H1 (cell line): ENCODE measurements around the gene PSME2. TPM values are rescaled to one million over a fixed set of nuclear protein-coding genes. Genes with fewer than 3 reads are reported as not detected.

Experiments used
- CTCF ChIA-PET: fragments of 300-600 bp; sonication (Branson Sonifier 250); formaldehyde crosslinking; loops from one replicate; lab custom pipeline; 2021; ENCODE audit not compliant: partially characterized antibody; lab: Charles Lee
- POLR2A ChIA-PET: fragments of 300-600 bp; sonication (Branson Sonifier 250); formaldehyde crosslinking; loops from one replicate; lab custom pipeline; 2021; ENCODE audit warnings: inconsistent platforms; ENCODE audit not compliant: partially characterized antibody; lab: Charles Lee
- DNase-seq, 2 experiments: peaks; one replicate each; pipeline versions ENCODE4 v3.0.0 to v3.0.0-alpha.2; 2010 to 2022; ENCODE audit warnings: low spot score in 2 of 2, low read depth in 1 of 2, mixed read lengths in 1 of 2
- FAIRE-seq: peaks from 2 replicates; lab custom pipeline; 2011; peaks lifted over from hg19 to GRCh38; lab: Jason Lieb, UNC
- H2AFZ ChIP-seq: 2 replicates; pipeline ENCODE4 v1.8.1; 2012; ENCODE audit warnings: low read length, inconsistent platforms
- H2AK5ac ChIP-seq: 2 replicates; pipeline ENCODE4 v1.6.1; 2013; ENCODE audit warnings: low read depth, low read length
- H2BK120ac ChIP-seq: replicated peaks from 2 replicates; pipeline ENCODE3; 2013; ENCODE audit warnings: low read depth, low read length, inconsistent platforms
- H2BK12ac ChIP-seq: 2 replicates; pipeline ENCODE4 v1.6.1; 2013; ENCODE audit warnings: low read depth, low read length
- H2BK15ac ChIP-seq: 2 replicates; pipeline ENCODE4 v1.6.1; 2013; ENCODE audit warnings: low read length
- H2BK20ac ChIP-seq: 2 replicates; pipeline ENCODE4 v1.6.1; 2013; ENCODE audit warnings: low read length
- H2BK5ac ChIP-seq: 2 replicates; pipeline ENCODE4 v1.6.1; 2013; ENCODE audit warnings: low read depth, low read length
- H3K14ac ChIP-seq: 2 replicates; pipeline ENCODE4 v1.6.1; 2013; ENCODE audit warnings: inconsistent platforms; ENCODE audit not compliant: insufficient read length
- H3K18ac ChIP-seq: 2 replicates; pipeline ENCODE4 v1.6.1; 2013; ENCODE audit warnings: low read length; ENCODE audit errors: extremely low read depth
- H3K23ac ChIP-seq: 2 replicates; pipeline ENCODE4 v1.6.1; 2013; ENCODE audit warnings: inconsistent platforms; ENCODE audit not compliant: insufficient read length
- H3K23me2 ChIP-seq: 2 replicates; pipeline ENCODE4 v1.6.1; 2013; ENCODE audit warnings: low read depth, low read length
- H3K27ac ChIP-seq: 2 replicates; pipeline ENCODE4 v1.6.1; 2011; ENCODE audit warnings: low read depth, low read length, inconsistent platforms
- H3K27me3 ChIP-seq, 4 experiments: replicated peaks in 1 of 4; 1 replicate in 1 of 4; 2 replicates in 3 of 4; pipeline versions ENCODE4 v1.6.1 to v1.8.1; 2011 to 2013; ENCODE audit warnings: low read length in 3 of 4, mild to moderate bottlenecking in 3 of 4, inconsistent platforms in 2 of 4, mixed read lengths in 2 of 4, moderate library complexity in 1 of 4; ENCODE audit not compliant: control insufficient read depth in 3 of 4, insufficient read depth in 3 of 4; ENCODE audit errors: extremely low read depth in 1 of 4
- H3K36me3 ChIP-seq, 4 experiments: 2 replicates each; pipeline versions ENCODE4 v1.6.1 to v1.8.1; 2011 to 2013; ENCODE audit warnings: mild to moderate bottlenecking in 4 of 4, low read length in 3 of 4, moderate library complexity in 2 of 4, control low read depth in 1 of 4, inconsistent platforms in 1 of 4; ENCODE audit not compliant: insufficient read depth in 4 of 4, control insufficient read depth in 2 of 4
- H3K4ac ChIP-seq: replicated peaks from 2 replicates; pipeline ENCODE3; 2013; ENCODE audit warnings: low read length, low read depth, mixed read lengths, inconsistent platforms; ENCODE audit not compliant: insufficient read length
- H3K4me1 ChIP-seq, 4 experiments: replicated peaks in 1 of 4; 1 replicate in 1 of 4; 2 replicates in 3 of 4; pipeline versions ENCODE4 v1.6.1 to v1.8.1; 2011 to 2013; ENCODE audit warnings: low read length in 3 of 4, inconsistent platforms in 2 of 4, mixed read lengths in 1 of 4; ENCODE audit not compliant: insufficient read depth in 4 of 4, control insufficient read depth in 3 of 4
- H3K4me2 ChIP-seq, 2 experiments: 2 replicates each; pipeline versions ENCODE4 v1.6.1 to v1.8.1; 2011 to 2013; ENCODE audit warnings: low read depth in 2 of 2, low read length in 2 of 2, control low read depth in 1 of 2, inconsistent platforms in 1 of 2, mild to moderate bottlenecking in 1 of 2; ENCODE audit not compliant: insufficient read depth in 1 of 2
- H3K4me3 ChIP-seq, 4 experiments: fragments of 200-600, 300-600 bp in 1 of 4; sonication (generic), shearing (Covaris generic), sonication (Bioruptor Twin) in 1 of 4; 2 replicates each; pipeline versions ENCODE4 v1.5.1 to v1.8.1; 2011 to 2016; ENCODE audit warnings: low read length in 4 of 4, low read depth in 3 of 4, control low read depth in 2 of 4, inconsistent platforms in 2 of 4, mild to moderate bottlenecking in 2 of 4, mixed read lengths in 1 of 4, moderate library complexity in 1 of 4; ENCODE audit not compliant: insufficient read depth in 2 of 4; ENCODE audit errors: extremely low read depth in 1 of 4
- H3K56ac ChIP-seq: replicated peaks from 2 replicates; pipeline ENCODE3; 2013; ENCODE audit warnings: low read depth, mild to moderate bottlenecking, mixed read lengths, low read length, inconsistent platforms; ENCODE audit not compliant: insufficient read length
- H3K79me1 ChIP-seq: 2 replicates; pipeline ENCODE4 v1.6.1; 2013; ENCODE audit warnings: low read depth, low read length, control low read depth
- H3K79me2 ChIP-seq, 2 experiments: 2 replicates each; pipeline versions ENCODE4 v1.6.1 to v1.8.1; 2012 to 2013; ENCODE audit warnings: low read length in 2 of 2, mild to moderate bottlenecking in 2 of 2, inconsistent platforms in 1 of 2; ENCODE audit not compliant: insufficient read depth in 2 of 2, control insufficient read depth in 1 of 2
- H3K9ac ChIP-seq, 4 experiments: replicated peaks in 1 of 4; 1 replicate in 1 of 4; 2 replicates in 3 of 4; pipeline versions ENCODE4 v1.6.1 to v1.8.1; 2011 to 2013; ENCODE audit warnings: low read depth in 3 of 4, low read length in 3 of 4, control low read depth in 2 of 4, mild to moderate bottlenecking in 2 of 4, moderate library complexity in 2 of 4, inconsistent platforms in 1 of 4; ENCODE audit errors: extremely low read depth in 1 of 4
- H3K9me3 ChIP-seq, 2 experiments: 2 replicates each; pipeline versions ENCODE4 v1.6.1 to v1.8.1; 2012 to 2013; ENCODE audit warnings: mild to moderate bottlenecking in 2 of 2, moderate library complexity in 2 of 2, control low read depth in 1 of 2, inconsistent platforms in 1 of 2, low read depth in 1 of 2, low read length in 1 of 2, mixed read lengths in 1 of 2; ENCODE audit not compliant: insufficient read depth in 2 of 2
- H4K20me1 ChIP-seq, 2 experiments: replicated peaks in 1 of 2; 2 replicates each; pipeline versions ENCODE3 to v1.8.1; 2011 to 2013; ENCODE audit warnings: inconsistent platforms in 2 of 2, low read length in 2 of 2, mild to moderate bottlenecking in 1 of 2; ENCODE audit not compliant: insufficient read depth in 2 of 2, control insufficient read depth in 1 of 2
- H4K5ac ChIP-seq: 2 replicates; pipeline ENCODE4 v1.6.1; 2013; ENCODE audit warnings: low read length, low read depth, mixed read lengths, inconsistent platforms; ENCODE audit not compliant: insufficient read length
- H4K8ac ChIP-seq: 2 replicates; pipeline ENCODE4 v1.8.0; 2013; ENCODE audit warnings: mild to moderate bottlenecking, moderate library complexity, low read length, inconsistent platforms; ENCODE audit not compliant: insufficient read depth; ENCODE audit errors: extremely low read depth
- H4K91ac ChIP-seq: replicated peaks from 2 replicates; pipeline ENCODE3; 2013; ENCODE audit warnings: low read length, mixed read lengths, inconsistent platforms; ENCODE audit not compliant: insufficient read length
- BACH1 ChIP-seq: IDR thresholded peaks from 2 replicates; pipeline ENCODE4 v1.6.1; 2012; ENCODE audit warnings: low read length, improper control_type of control experiment
- CBX5 ChIP-seq: fragments of 300-800, 300-1000 bp; sonication (generic); IDR thresholded peaks from 2 replicates; pipeline ENCODE4 v1.7.1; 2016; ENCODE audit warnings: antibody characterized with exemption, low read length, low read depth
- CBX8 ChIP-seq: fragments of 300-800, 300-1000 bp; sonication (generic); IDR thresholded peaks from 2 replicates; pipeline ENCODE4 v1.7.1; 2016; ENCODE audit warnings: low read depth, low read length, borderline replicate concordance
- E2F6 ChIP-seq: IDR thresholded peaks from 2 replicates; pipeline ENCODE4 v1.6.1; 2012; ENCODE audit warnings: inconsistent platforms
- EZH2 ChIP-seq: fragments of 200-600 bp; sonication (generic); IDR thresholded peaks from 2 replicates; pipeline ENCODE4 v1.7.1; 2012; ENCODE audit warnings: low read depth, mild to moderate bottlenecking, moderate library complexity, low read length, inconsistent platforms; ENCODE audit not compliant: severe bottlenecking
- JUN ChIP-seq: IDR thresholded peaks from 2 replicates; pipeline ENCODE4 v1.6.1; 2011; ENCODE audit warnings: low read depth, mild to moderate bottlenecking, improper control_type of control experiment, low read length
- NRF1 ChIP-seq: IDR thresholded peaks from 2 replicates; pipeline ENCODE4 v1.6.1; 2011; ENCODE audit warnings: mild to moderate bottlenecking, low read depth, low read length, improper control_type of control experiment
- SIRT6 ChIP-seq: IDR thresholded peaks from one replicate; pipeline ENCODE4 v1.7.1; 2012; ENCODE audit warnings: low read length, inconsistent platforms
- SP4 ChIP-seq: IDR thresholded peaks from 2 replicates; pipeline ENCODE4 v1.6.1; 2012; ENCODE audit warnings: low read length, inconsistent platforms
- TAF7 ChIP-seq: optimal IDR thresholded peaks from 2 replicates; pipeline ENCODE3; 2011; ENCODE audit warnings: low read depth, mild to moderate bottlenecking, inconsistent platforms, low read length, moderate library complexity, borderline replicate concordance
- USF2 ChIP-seq: IDR thresholded peaks from 2 replicates; pipeline ENCODE4 v1.6.1; 2011; ENCODE audit warnings: low read length, improper control_type of control experiment
- WGBS, 2 experiments: shearing (Covaris generic) in 1 of 2; methylation state at CpG; one replicate each; pipeline versions ENCODE4 v1.1.6 to v1.1.7; 2013 to 2015; ENCODE audit warnings: low lambda C conversion rate in 2 of 2, mixed read lengths in 2 of 2, inconsistent platforms in 1 of 2, low coverage in 1 of 2, missing lambda C conversion rate in 1 of 2; ENCODE audit not compliant: insufficient replicate concordance in 2 of 2, insufficient coverage in 1 of 2, insufficient read length in 1 of 2; ENCODE audit errors: extremely low coverage in 1 of 2, missing lambda C conversion rate in 1 of 2; 5-methylcytosine and 5-hydroxymethylcytosine counted together
- polyA plus RNA-seq, 7 experiments: library from polyadenylated mRNA; depleted of rRNA in 3 of 7; stranded (reverse) in 5 of 7; unstranded in 2 of 7; fragments of >200 nt in 5 of 7; fragments of 200-250 nt in 2 of 7; gene quantifications; 1 replicate in 5 of 7; 2 replicates in 1 of 7; 4 replicates in 1 of 7; pipeline versions ENCODE4 v1.2.1 to v1.2.3, GENCODE V29; 2011 to 2013; ENCODE audit warnings: missing spikeins in 2 of 7, mixed read lengths in 2 of 7
- total RNA-seq: library from RNA; stranded (reverse); fragmentation: NEBNext Ultra II Directional; extraction: Animal tissue kit (Norgen Biotek cat#: 25700); gene quantifications from 2 replicates; pipeline ENCODE4 v1.2.1, GENCODE V29; 2021

The PSME2 gene
- total and polyA plus RNA-seq, 2 of the 8 experiments (the other 6 are each of a cell fraction or from before 2014, with no cell fraction given) = 71.8 to 111 TPM

GRCh38 chr14:24185741-24186140 lies 39.3 kb upstream of the PSME2 start:
- Histone ChIP-seq H3K9me3 (no peaks in the 10 kb centered on the region), H2BK15ac (no peak overlapping the region), H4K91ac (no peak overlapping the region), H3K36me3 (peaks cover 17 to 61% (median 49%) of the 10 kb centered on the region in 4 experiments; a peak in 7 of 8 replicates), H3K9ac (no peak overlapping the region), H3K14ac (no peak overlapping the region), H3K4me3 (no peak overlapping the region), H3K56ac (no peak overlapping the region), H3K4me2 (no peak overlapping the region), H3K79me2 (peaks cover 0 to 13% of the 10 kb centered on the region in 2 experiments; a peak in 2 of 4 replicates), H3K23ac (no peak overlapping the region), H2AK5ac (no peak overlapping the region), H3K79me1 (peaks cover 14% of the 10 kb centered on the region), H4K20me1 (peaks cover 0 to 20% of the 10 kb centered on the region in 2 experiments), H2AFZ (no peak overlapping the region), H3K27me3 (no peaks in the 10 kb centered on the region), H2BK12ac (0 out of 2 replicates have a peak overlapping the region, but pooled peaks have one; percentile 9), H3K4me1 (peaks cover 0 to 7% (median 4%) of the 10 kb centered on the region in 4 experiments; a peak in 6 of 7 replicates), H3K4ac (no peak overlapping the region), H3K23me2 (peaks cover 5% of the 10 kb centered on the region), H3K27ac (no peak overlapping the region), H2BK20ac (no peak overlapping the region), H4K5ac (no peak overlapping the region), H4K8ac (no peak overlapping the region), H2BK120ac (no peak overlapping the region), H3K18ac (no peak overlapping the region), H2BK5ac (no peak overlapping the region)
- CTCF ChIA-PET = interaction anchor here (1.1 to 4.1 kb wide), 3 partner anchors 12 to 38 kb away, joined by 3 to 16 read pairs (median 5); partner anchors contain the start of genes IRF9 and RNF31
- POLR2A ChIA-PET = interaction anchor here (0.8 to 9.3 kb wide), 10 partner anchors 9 to 86 kb away, joined by 3 to 158 read pairs (median 4); partner anchors contain the start of genes CHMP4A, PSME2, REC8 and RNF31
- WGBS, 2 experiments = 95% methylated on average over 11 of the region's 11 CpGs; no CpG with 5 or more reads in 1 of the 2 experiments
- FAIRE-seq (no peak), DNase-seq (no peak)
- no peak for TF ChIP-seq CBX5
- no peak for TF ChIP-seq USF2
- no peak for TF ChIP-seq TAF7
- TF ChIP-seq NRF1 = no peak
- TF ChIP-seq SP4 = no peak
- TF ChIP-seq CBX8 = no peak
- no peak for TF ChIP-seq EZH2
- no peak for TF ChIP-seq SIRT6
- TF ChIP-seq E2F6 = no peak
- TF ChIP-seq JUN = no peak
- TF ChIP-seq BACH1 = no peak
